HG02970 (cell line): ENCODE measurements around the gene SCN4B.

Experiments
- ATAC-seq: cut with Tn5 transposase; IDR thresholded peaks from one replicate; pipeline ENCODE4 v1.9.1; 2021; ENCODE audit warnings: mild to moderate bottlenecking, moderate library complexity, moderate number of reproducible peaks; ENCODE audit not compliant: unreplicated experiment, low FRiP score

SCN4B gene

GRCh38 chr11:118155776-118156530 lies 3.3 kb upstream of the SCN4B start:
- ATAC-seq: no peak

- no peak for ATAC-seq
These were observed 2.0 kb upstream of the SCN4B start for GRCh38 chr11:118154641-118155040.

GRCh38 chr11:118153976-118154375 lies 1.4 kb upstream of the SCN4B start:
- no peak for ATAC-seq

GRCh38 chr11:118153516-118153915 lies 893 bp upstream of the SCN4B start:
- no peak for ATAC-seq

- no peak for ATAC-seq
These were observed 537 bp downstream of the SCN4B start for GRCh38 chr11:118152020-118152551.

GRCh38 chr11:118151431-118151830 lies 1.2 kb downstream of the SCN4B start:
- no peak for ATAC-seq

GRCh38 chr11:118149493-118149892 lies 3.1 kb downstream of the SCN4B start:
- no peak for ATAC-seq

- no peak for ATAC-seq
These were observed 3.8 kb downstream of the SCN4B start for GRCh38 chr11:118148856-118149255.

- no peak for ATAC-seq
These were observed 4.4 kb downstream of the SCN4B start for GRCh38 chr11:118148240-118148639.

GRCh38 chr11:118147502-118147901 lies 5.1 kb downstream of the SCN4B start:
- no peak for ATAC-seq

- ATAC-seq: no peak
These were observed 6.1 kb downstream of the SCN4B start for GRCh38 chr11:118146554-118146953.

- ATAC-seq: peak; percentile 78
These were observed 7.1 kb downstream of the SCN4B start for GRCh38 chr11:118145285-118146227.

GRCh38 chr11:118144301-118145268 lies 8.0 kb downstream of the SCN4B start:
- ATAC-seq: no peak

GRCh38 chr11:118143661-118144185 lies 8.9 kb downstream of the SCN4B start:
- ATAC-seq: no peak

GRCh38 chr11:118142809-118143208 lies 9.8 kb downstream of the SCN4B start:
- no peak for ATAC-seq

- no peak for ATAC-seq
These were observed 10.5 kb downstream of the SCN4B start for GRCh38 chr11:118142081-118142480.

- ATAC-seq: no peak
These were observed 13.0 kb downstream of the SCN4B start for GRCh38 chr11:118139578-118139977.

GRCh38 chr11:118138839-118139420 lies 13.7 kb downstream of the SCN4B start:
- no peak for ATAC-seq

- no peak for ATAC-seq
These were observed 15.8 kb downstream of the SCN4B start for GRCh38 chr11:118136801-118137200.
